ENCODE results near the gene HAPLN3.

Gene HAPLN3

DNA sequence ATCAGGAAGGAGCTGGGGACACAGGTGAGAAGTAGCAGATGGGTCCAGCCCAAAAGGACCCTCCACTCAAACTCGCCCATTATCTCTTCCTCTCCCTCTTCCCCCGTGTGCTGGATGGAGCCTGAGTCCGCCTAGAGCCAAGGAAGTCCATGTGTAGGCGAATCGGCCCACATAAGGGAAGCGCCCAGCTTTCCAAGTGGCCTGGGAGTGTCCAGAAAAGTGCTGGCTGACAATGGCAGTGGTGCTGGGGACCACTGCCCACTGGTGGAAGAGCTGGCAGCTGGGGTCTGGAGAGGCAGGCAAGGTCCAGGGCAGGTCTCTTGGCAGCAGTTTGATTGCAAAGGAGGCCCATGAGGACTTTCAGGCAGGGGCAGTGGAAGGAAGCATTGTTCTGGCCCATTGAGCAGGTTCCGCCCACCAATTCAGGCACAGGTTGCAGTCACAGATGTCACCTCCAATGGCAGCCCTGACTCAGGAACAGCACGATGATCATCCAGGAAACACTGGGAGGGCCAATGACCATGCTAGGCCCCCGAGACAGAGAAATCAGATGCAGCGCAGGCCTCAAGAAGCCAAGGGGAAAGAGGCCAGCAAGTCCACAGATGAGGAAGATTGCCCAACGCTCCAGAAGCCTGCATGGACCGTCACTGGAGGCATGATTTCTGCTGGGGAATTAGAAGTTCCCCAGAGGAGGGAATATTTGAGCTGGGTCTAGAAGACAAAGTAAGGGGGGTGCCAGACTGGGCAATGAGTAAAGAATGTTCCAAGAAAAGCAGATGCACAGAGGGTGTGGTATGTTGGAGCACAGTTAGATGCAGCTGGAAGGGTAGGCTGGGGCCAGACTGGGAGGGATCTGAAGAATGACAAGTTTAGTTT is 14.8 kb upstream of the HAPLN3 start:
- no peak for DNase-seq

- DNase-seq: no peak
Observed at GRCh38 chr15:88908697-88909621, 13.6 kb upstream of the HAPLN3 start.

GRCh38 chr15:88908123-88908522 is 12.8 kb upstream of the HAPLN3 start:
- DNase-seq: no peak

GRCh38 chr15:88907111-88907510 is 11.8 kb upstream of the HAPLN3 start:
- DNase-seq: no peak

DNA sequence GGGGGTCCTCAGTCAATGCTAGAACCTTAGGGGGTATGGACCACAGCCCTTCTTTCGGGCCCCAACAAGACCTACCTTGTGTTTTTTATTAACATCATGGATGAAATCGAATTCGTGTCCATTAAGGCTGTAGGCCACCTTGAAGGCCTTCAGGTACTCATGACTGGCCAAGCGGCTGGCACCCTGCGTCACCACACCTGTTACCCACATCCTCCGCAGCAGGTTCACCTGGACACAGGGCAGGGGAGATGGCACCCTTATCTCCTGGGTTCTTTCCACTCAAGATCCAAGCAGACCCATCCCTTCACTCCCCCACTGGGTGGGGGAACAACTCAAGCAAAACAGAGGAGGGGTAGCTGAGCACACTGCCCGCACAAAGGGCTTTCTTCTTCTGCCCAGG is 11.2 kb upstream of the HAPLN3 start:
- DNase-seq: no peak

DNA sequence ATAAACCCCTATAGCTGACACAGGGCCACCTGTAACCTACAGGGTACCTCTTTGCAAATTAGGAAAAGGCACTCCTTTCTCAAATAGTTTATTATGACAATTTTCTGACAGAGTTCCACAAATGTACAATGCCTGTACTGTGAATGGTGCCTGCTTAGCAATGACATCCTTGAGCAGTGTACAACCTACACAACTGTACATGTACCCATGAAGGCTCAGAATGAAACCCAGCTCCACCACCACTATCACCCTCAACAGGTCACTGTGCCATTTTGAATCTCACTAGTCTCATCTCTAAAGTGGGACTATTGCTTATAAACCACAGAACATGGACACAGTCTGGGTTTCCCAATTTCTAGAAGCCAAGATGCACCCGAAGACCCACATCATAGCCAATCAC is 10.8 kb upstream of the HAPLN3 start:
- no peak for DNase-seq

GRCh38 chr15:88905576-88905975 is 10.2 kb upstream of the HAPLN3 start:
- DNase-seq: no peak

DNA sequence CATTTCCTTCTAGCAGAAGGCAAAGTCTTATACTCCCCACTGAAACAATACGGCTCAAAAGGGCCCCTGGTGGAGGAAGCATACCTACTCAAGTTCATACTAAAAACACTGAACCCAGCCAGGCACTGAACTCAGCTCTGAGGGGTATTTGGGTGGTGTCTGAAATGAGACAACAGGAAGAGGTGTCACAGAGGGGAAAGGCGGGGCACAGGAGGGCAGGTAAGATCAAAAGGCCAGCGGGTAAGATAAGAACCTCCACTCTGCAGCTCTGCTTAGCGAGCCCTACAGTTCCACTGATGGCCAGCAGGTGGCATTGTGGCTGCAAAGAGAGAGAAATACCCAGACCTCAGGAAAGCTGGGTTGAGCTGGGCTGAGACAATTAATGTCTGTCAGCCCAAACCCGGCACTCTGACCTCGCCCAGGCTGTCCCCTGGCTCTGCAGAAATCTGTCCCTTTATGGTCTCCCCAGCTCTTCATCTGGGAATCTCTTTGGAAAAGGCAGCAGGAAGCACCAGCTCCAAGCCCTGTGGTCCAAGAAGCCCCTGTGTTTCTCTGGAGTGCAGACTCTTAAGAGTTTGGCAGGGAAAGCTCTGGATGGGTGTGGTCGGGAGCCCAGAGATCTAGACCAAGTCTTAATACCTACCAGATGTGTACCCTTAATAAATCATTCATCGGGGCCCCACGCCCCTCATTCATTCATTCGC is 9.4 kb upstream of the HAPLN3 start:
- peak; percentile 64 for DNase-seq

GRCh38 chr15:88904257-88904623 is 8.9 kb upstream of the HAPLN3 start:
- no peak for DNase-seq

GRCh38 chr15:88902846-88903245 is 7.5 kb upstream of the HAPLN3 start:
- no peak for DNase-seq

GRCh38 chr15:88902221-88902835 is 7.0 kb upstream of the HAPLN3 start:
- no peak for DNase-seq

GRCh38 chr15:88901508-88902220 is 6.3 kb upstream of the HAPLN3 start:
- DNase-seq: no peak

DNA sequence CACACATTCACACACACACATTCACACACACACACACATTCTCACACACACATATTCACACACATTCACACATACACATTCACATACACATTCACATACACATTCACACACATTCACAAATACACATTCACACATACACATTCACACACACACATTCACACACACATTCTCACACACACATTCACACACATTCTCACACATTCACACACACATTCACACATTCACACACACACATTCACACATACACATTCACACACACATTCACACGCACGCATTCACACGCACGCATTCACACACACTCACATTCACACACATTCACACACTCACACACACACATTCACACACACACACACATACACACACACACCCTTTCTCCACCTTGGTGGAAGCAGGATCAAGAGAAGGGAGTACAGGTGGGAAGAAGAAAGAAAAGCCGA is 5.7 kb upstream of the HAPLN3 start:
- DNase-seq: no peak

GRCh38 chr15:88900309-88900981 is 5.1 kb upstream of the HAPLN3 start:
- no peak for DNase-seq

DNA sequence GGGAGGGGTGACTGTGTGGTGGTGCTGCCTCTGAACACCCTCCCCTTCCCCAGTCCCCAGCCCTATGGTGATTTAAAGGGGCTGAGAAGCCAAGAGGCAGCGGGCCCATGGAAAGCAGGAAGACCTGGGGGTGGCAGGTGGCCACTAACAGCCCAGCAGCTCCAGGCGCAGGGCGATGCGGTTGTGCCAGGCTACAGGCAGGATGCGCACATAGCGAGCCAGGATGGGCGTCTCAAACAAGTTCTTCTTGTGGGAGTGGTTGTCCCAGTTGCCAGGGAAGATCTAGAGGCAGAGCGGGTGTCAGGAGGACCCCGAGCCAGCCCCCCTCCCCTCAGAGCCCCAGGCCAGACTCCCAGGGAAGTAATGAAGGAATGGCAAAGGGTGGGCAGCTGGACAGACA is 3.9 kb upstream of the HAPLN3 start:
- no peak for DNase-seq

GRCh38 chr15:88898736-88899135 is 3.4 kb upstream of the HAPLN3 start:
- no peak for DNase-seq

GRCh38 chr15:88897456-88898194 is 2.3 kb upstream of the HAPLN3 start:
- peak; percentile 68 for DNase-seq

DNA sequence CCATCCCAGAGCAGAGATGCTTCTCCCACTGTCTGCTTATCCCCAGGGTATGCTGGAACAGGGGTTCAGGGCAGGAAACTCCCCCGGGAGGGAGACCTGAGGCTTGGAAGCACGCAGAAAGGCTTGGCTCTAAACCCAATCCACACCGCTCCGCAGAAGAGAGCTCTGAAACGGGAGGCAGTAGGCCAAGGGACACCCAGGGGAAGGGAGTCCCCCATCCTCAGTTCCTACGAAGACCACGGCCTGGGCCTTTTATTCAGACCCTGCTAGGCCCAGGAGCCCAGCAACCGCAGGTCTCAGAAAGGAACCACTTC is 1.8 kb upstream of the HAPLN3 start:
- DNase-seq: no peak

DNA sequence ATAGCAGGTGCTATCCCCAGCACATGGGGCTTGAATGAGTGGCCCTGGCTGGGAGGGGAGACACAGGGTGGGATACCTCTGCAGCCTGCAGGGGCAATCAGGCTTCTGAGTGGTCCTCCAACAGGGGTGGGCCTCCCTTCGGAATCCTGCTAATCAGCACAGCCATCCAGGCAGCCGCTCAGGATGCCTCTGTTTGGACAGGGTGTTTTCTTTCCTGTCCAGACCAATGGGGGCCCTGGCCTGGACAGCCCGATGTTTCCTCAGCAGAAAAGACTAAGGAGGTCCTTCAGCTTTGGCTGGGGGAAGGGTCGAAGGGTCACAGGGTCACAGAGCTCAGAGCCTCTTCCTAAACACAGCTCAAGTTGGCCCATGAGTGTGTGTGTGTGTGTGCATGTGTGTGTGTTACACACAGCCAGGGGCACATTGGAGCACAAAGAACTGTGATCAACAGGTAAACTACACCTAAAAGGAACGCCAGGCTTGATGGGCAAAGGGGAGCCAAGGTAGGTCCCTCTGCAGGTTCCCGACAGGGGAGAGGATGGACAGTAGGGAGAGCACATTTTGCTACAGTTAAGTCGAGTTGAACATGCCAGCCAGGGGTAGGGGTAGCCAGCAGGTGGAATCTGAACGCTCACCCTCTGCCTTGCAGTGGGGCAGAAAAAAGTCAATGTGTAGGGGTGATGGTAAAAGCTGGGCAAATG is 1.1 kb upstream of the HAPLN3 start:
- no peak for DNase-seq

DNA sequence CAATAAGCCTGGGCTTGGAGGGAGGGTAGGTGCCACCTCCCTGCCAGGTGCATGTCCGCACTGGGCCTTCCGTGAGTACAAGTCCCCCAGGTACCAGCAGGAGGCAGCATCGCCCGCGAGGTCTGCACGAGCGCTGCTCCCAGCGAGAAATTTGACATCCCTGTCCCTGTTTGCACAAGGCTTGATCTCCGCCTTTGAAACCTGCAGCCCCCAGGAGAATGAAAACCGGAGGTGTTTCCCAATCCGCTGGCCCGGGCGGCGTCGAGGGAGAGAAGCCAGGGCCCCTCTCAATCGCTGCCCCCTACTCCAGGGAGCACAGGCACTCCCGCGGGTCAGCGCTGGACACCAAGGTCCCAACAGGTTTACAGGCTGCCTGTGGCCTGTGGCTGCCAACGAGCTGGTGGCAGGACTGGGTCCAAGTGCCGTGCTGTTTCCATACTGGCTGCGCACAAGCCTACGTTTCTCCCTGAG is 961 bp downstream of the HAPLN3 start:
- DNase-seq: peak; percentile 25

All from NCI-H2171 treated with DMSO at 0.1 percent for 48 hours (cell line).